Measurements from ENCODE around the gene MOV10L1. TPM values are rescaled to one million over a fixed set of nuclear protein-coding genes. Genes with fewer than 3 reads are reported as not detected.

Gene MOV10L1
- total RNA-seq (under 1 TPM in 1 of 5 donors, not detected in 4; 0.44 TPM), total RNA-seq (0 to 0.19 (median 0.06) reads per million in 29 experiments)
- total RNA-seq (2013) = not detected

DNA sequence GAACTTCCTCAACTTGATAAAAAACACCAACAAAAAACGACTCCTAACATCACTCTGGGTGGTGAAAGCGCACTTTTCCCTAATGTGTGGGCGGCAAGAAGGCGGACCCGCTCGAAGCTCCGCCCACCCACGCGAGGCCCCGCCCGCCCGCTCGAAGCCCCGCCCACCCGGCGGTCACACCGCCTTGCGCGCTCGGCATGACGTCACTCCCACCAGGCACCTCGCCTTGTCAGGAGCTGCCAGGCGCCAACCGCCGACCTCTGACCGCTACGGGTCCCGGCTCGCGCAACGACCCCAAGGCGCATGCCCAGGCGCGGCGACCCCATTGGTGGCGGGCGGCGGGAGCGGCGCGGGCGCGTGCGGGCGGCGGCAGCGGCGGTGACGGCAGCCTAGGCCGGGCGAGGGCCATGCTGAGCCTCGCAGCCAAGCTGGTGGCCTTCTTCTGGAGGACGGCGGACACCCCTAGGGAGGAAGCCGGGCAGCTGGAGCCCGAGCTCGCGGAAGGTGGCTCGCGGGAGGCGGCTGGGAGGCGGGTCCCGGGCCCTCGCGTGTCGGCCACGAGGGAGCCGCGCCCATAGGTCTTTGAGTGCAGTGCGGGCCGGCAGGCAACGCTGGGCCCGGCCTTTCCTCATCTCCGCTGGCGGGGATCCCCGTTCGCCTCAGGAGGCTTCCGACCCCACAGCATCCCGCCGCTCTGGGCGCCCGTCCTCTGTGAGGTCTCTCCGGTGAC is at the start of gene MOV10L1:
Gene MOV10L1, plus strand, starts transcription at position 325 of the 730 bp plus-strand sequence. Its CDS starts 83 bp downstream, at position 408.
- DNase-seq (peak in 11 of 35 experiments; percentile 8 to 37 (median 14)), ATAC-seq (replicated peaks in 1 of 4) (no peak)
- POLR2A ChIA-PET = interaction anchor here in 1 of 2 donors (0.6 kb wide), 1 partner anchor 20 kb away, joined by 3 read pairs; no protein-coding TSS in a partner anchor
- Mint-ChIP-seq H3K4me1 (peaks cover 0 to 9% (median 0%) of the 10 kb centered on the region in 3 donors), H3K9me3 (peaks cover 0 to 4% (median 4%) of the 10 kb centered on the region in 3 donors), H3K27me3 (peaks cover 12 to 15% of the 10 kb centered on the region in 2 donors), H3K27ac (no peak within 1 kb of the TSS), H3K36me3 (no peaks in the 10 kb centered on the region), H3K4me3 (no peak within 1 kb of the TSS)
- Histone ChIP-seq H3K4me1 (ENCODE audit: control insufficient read depth in 1 of 2, extremely low read depth in 1 of 2, insufficient read depth in 2 of 2, low read length in 2 of 2) (peaks cover 0 to 4% of the 10 kb centered on the region in 2 experiments), H3K36me3 (ENCODE audit: control insufficient read depth in 2 of 2, extremely low read depth in 1 of 2, insufficient read depth in 1 of 2, low read length in 1 of 2) (no peaks in the 10 kb centered on the region), H3K4me3 (ENCODE audit: control insufficient read depth in 1 of 2, extremely low read depth in 1 of 2, low read length in 1 of 2) (no peak within 1 kb of the TSS), H3K27me3 (replicated peaks in 1 of 2; ENCODE audit: control insufficient read depth in 2 of 2, extremely low read depth in 1 of 2, insufficient read depth in 2 of 2, low read length in 1 of 2) (peaks cover 0 to 20% of the 10 kb centered on the region in 2 experiments), H3K27ac (ENCODE audit: low read length) (no peak within 1 kb of the TSS), H3K9me3 (no peaks in the 10 kb centered on the region)
- WGBS (ENCODE audit: insufficient coverage) = 73% methylated on average over 82 of the region's 83 CpGs
- CTCF ChIA-PET = no interaction called here

DNA sequence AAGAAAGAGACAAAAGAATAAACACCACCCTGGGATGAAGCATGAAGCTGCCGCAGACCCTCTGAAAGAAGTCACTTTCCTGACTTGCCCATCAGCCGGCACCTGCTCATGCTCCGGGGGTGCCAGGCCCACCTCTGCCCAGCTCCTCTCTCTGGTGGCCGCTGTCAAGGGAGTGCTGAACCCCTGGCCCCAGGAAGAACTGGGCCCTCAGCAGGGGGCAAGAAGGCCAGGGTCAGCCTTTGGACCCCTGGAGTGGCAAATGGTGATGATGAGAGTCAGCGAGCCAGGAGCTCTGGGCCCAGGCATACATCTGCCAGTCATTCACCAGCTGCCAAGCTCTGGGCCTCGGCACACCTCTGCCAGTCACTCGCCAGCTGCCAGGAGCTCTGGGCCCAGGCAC is 49.1 kb upstream of the MOV10L1 start:
- ChIA-PET CTCF (no interaction called here), POLR2A (no interaction called here)
- no peak overlapping the region for H3K4me3 Mint-ChIP-seq
- Histone ChIP-seq H3K27ac (ENCODE audit: low read length) (no peak overlapping the region), H3K4me3 (ENCODE audit: control insufficient read depth in 1 of 2, extremely low read depth in 1 of 2, low read length in 1 of 2) (no peak overlapping the region), H3K36me3 (ENCODE audit: control insufficient read depth in 2 of 2, extremely low read depth in 1 of 2, insufficient read depth in 1 of 2, low read length in 1 of 2) (no peaks in the 10 kb centered on the region), H3K27me3 (replicated peaks in 1 of 2; ENCODE audit: control insufficient read depth in 2 of 2, extremely low read depth in 1 of 2, insufficient read depth in 2 of 2, low read length in 1 of 2) (peaks cover 0 to 44% of the 10 kb centered on the region in 2 experiments), H3K4me1 (ENCODE audit: control insufficient read depth in 1 of 2, extremely low read depth in 1 of 2, insufficient read depth in 2 of 2, low read length in 2 of 2) (peaks cover 0 to 12% of the 10 kb centered on the region in 2 experiments), H3K9me3 (no peaks in the 10 kb centered on the region)
- H3K27me3 Mint-ChIP-seq = peaks cover 10 to 25% of the 10 kb centered on the region in 2 donors
- H3K4me1 Mint-ChIP-seq = peaks cover 7 to 15% (median 10%) of the 10 kb centered on the region in 3 donors
- ATAC-seq (replicated peaks in 1 of 4) (no peak), DNase-seq (no peak)
- whole genome bisulfite sequencing (ENCODE audit: insufficient coverage) = 97% methylated on average over 7 of the region's 7 CpGs
- H3K27ac Mint-ChIP-seq = no peak overlapping the region
- H3K9me3 Mint-ChIP-seq = peaks cover 3 to 11% (median 7%) of the 10 kb centered on the region in 3 donors
- H3K36me3 Mint-ChIP-seq = no peaks in the 10 kb centered on the region

DNA sequence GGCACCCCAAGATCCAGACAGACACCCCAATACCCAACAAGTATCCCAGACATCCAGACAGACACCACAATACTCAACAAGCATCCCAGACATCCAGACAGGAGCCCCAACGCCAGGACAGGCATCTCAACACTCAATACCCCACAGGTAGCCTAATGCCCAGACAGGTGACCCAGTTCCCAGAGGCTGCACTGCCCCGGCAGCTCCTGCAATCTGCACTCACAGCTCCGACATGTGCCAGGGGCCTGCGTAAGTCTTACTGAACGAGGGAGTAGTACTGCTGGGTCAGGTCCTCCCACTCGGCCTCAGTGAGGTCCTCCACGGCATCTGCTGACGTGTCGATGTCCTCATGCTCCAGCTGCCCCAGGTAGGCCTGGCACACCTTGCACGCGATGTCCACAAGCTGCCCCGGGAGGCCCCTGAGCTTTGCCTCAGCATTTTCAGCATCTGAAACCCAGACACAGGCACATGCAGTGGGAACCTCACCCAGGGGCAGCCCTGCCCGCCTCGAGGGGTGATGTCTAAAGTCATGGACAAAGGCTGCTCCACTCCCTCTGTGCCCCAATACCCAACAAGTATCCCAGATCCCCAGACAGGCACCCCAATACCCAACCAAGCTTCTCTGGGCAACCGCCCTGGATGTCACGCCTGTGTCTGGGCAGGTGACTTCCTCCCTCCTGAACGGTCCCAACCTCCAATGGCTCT is 48.3 kb upstream of the MOV10L1 start:
- Histone ChIP-seq H3K4me3 (ENCODE audit: control insufficient read depth in 1 of 2, extremely low read depth in 1 of 2, low read length in 1 of 2) (no peak overlapping the region), H3K36me3 (ENCODE audit: control insufficient read depth in 2 of 2, extremely low read depth in 1 of 2, insufficient read depth in 1 of 2, low read length in 1 of 2) (no peaks in the 10 kb centered on the region), H3K9me3 (no peaks in the 10 kb centered on the region), H3K27me3 (replicated peaks in 1 of 2; ENCODE audit: control insufficient read depth in 2 of 2, extremely low read depth in 1 of 2, insufficient read depth in 2 of 2, low read length in 1 of 2) (peaks cover 0 to 42% of the 10 kb centered on the region in 2 experiments), H3K4me1 (ENCODE audit: control insufficient read depth in 1 of 2, extremely low read depth in 1 of 2, insufficient read depth in 2 of 2, low read length in 2 of 2) (peaks cover 0 to 12% of the 10 kb centered on the region in 2 experiments), H3K27ac (ENCODE audit: low read length) (no peak overlapping the region)
- ChIA-PET CTCF (no interaction called here), POLR2A (no interaction called here)
- WGBS (ENCODE audit: insufficient coverage) = 75% methylated on average over 16 of the region's 17 CpGs
- peaks cover 7 to 13% (median 10%) of the 10 kb centered on the region in 3 donors for H3K4me1 Mint-ChIP-seq
- H3K36me3 Mint-ChIP-seq = no peaks in the 10 kb centered on the region
- no peak for ATAC-seq (replicated peaks in 1 of 4)
- H3K27me3 Mint-ChIP-seq = peaks cover 10 to 25% of the 10 kb centered on the region in 2 donors
- no peak overlapping the region for H3K27ac Mint-ChIP-seq
- no peak overlapping the region for H3K4me3 Mint-ChIP-seq
- no peak for DNase-seq
- H3K9me3 Mint-ChIP-seq = peaks cover 3 to 11% (median 7%) of the 10 kb centered on the region in 3 donors

- Mint-ChIP-seq H3K4me1 (peaks cover 7 to 13% (median 10%) of the 10 kb centered on the region in 3 donors), H3K4me3 (no peak overlapping the region), H3K36me3 (no peaks in the 10 kb centered on the region), H3K9me3 (no peaks in the 10 kb centered on the region), H3K27me3 (peaks cover 10 to 25% of the 10 kb centered on the region in 2 donors), H3K27ac (no peak overlapping the region)
- Histone ChIP-seq H3K27ac (ENCODE audit: low read length) (no peak overlapping the region), H3K9me3 (no peaks in the 10 kb centered on the region), H3K4me3 (ENCODE audit: control insufficient read depth in 1 of 2, extremely low read depth in 1 of 2, low read length in 1 of 2) (no peak overlapping the region), H3K27me3 (replicated peaks in 1 of 2; ENCODE audit: control insufficient read depth in 2 of 2, extremely low read depth in 1 of 2, insufficient read depth in 2 of 2, low read length in 1 of 2) (peaks cover 0 to 63% of the 10 kb centered on the region in 2 experiments), H3K36me3 (ENCODE audit: control insufficient read depth in 2 of 2, extremely low read depth in 1 of 2, insufficient read depth in 1 of 2, low read length in 1 of 2) (no peaks in the 10 kb centered on the region), H3K4me1 (ENCODE audit: control insufficient read depth in 1 of 2, extremely low read depth in 1 of 2, insufficient read depth in 2 of 2, low read length in 2 of 2) (peaks cover 0 to 12% of the 10 kb centered on the region in 2 experiments)
- peak in 1 of 4 experiments; percentile 16 for ATAC-seq (replicated peaks in 1 of 4)
- 3% methylated on average over 19 of the region's 30 CpGs for WGBS (ENCODE audit: insufficient coverage)
- ChIA-PET CTCF (no interaction called here), POLR2A (no interaction called here)
- DNase-seq = no peak
Observed at GRCh38 chr22:50044485-50045118, 45.2 kb upstream of the MOV10L1 start.

DNA sequence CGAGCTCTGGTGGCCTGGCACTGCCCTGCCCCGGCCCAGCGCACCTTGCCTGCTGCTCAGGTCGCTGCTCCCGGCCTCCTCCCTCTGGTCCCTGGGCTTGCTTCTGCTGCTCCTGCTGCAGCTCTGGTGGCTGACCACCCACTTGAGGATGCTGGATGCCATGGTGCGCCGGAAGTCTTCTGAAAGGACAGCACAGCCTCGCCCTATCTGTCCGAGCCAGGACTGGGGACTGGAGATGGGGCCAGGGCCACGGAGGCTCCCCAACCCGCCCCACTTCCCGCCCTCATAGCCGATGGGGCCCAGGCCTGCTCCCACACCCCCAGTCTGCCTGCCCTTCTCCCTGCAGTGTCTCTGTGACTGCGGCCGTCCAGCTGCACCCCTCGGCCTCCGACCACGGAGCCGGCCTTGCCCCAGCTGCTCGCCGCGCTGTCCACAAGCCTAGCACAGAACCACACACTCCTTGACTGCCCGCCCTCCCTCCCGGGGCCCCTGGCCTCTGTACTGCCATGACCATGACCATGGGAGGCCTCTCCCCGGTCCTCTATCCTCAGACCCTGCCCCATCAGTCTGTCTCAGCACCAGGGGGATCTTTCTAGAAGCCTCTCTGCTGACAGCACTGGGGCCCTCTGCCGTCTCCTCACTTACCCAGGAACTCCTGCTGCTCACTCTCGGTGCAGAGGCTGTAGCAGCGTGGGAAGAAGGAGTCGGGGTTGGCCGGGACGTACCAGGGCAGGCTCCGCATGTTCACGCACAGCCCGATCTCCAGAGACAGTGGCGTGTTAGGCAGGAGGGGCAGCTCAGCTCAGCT is 44.4 kb upstream of the MOV10L1 start:
- ATAC-seq (replicated peaks in 1 of 4) (no peak), DNase-seq (no peak)
- Mint-ChIP-seq H3K4me1 (peaks cover 7 to 13% (median 10%) of the 10 kb centered on the region in 3 donors), H3K27ac (no peak overlapping the region), H3K4me3 (no peak overlapping the region), H3K9me3 (no peaks in the 10 kb centered on the region), H3K27me3 (peaks cover 10 to 28% of the 10 kb centered on the region in 2 donors), H3K36me3 (no peaks in the 10 kb centered on the region)
- Histone ChIP-seq H3K27ac (ENCODE audit: low read length) (no peak overlapping the region), H3K4me1 (ENCODE audit: control insufficient read depth in 1 of 2, extremely low read depth in 1 of 2, insufficient read depth in 2 of 2, low read length in 2 of 2) (peaks cover 0 to 12% of the 10 kb centered on the region in 2 experiments), H3K4me3 (ENCODE audit: control insufficient read depth in 1 of 2, extremely low read depth in 1 of 2, low read length in 1 of 2) (no peak overlapping the region), H3K36me3 (ENCODE audit: control insufficient read depth in 2 of 2, extremely low read depth in 1 of 2, insufficient read depth in 1 of 2, low read length in 1 of 2) (no peaks in the 10 kb centered on the region), H3K27me3 (replicated peaks in 1 of 2; ENCODE audit: control insufficient read depth in 2 of 2, extremely low read depth in 1 of 2, insufficient read depth in 2 of 2, low read length in 1 of 2) (peaks cover 0 to 57% of the 10 kb centered on the region in 2 experiments), H3K9me3 (no peaks in the 10 kb centered on the region)
- POLR2A ChIA-PET = no interaction called here
- WGBS (ENCODE audit: insufficient coverage) = 81% methylated on average over 25 of the region's 35 CpGs
- CTCF ChIA-PET = no interaction called here
